A673 (cell line): ENCODE measurements around the gene HNRNPC. TPM values are rescaled to one million over a fixed set of nuclear protein-coding genes. Genes with fewer than 3 reads are reported as not detected.
"Not testable (repeated sequence)": the region's sequence is repeated elsewhere in the genome, so short reads cannot be mapped to it uniquely, and the experiment has no call there.

Experiments
- BruUV-seq: library from RNA; stranded (reverse); fragments of 400-500 nt; replicated peaks from 2 replicates; lab custom pipeline; 2021; lab: Mats Ljungman, UMichigan
- CTCF ChIA-PET: fragments of 300-600 bp; sonication (Branson Sonifier 250); formaldehyde crosslinking; loops from one replicate; lab custom pipeline; 2022; ENCODE audit warnings: antibody characterized with exemption; lab: Charles Lee
- POLR2A ChIA-PET: fragments of 300-600 bp; sonication (Branson Sonifier 250); formaldehyde crosslinking; loops from one replicate; lab custom pipeline; 2022; ENCODE audit warnings: antibody characterized with exemption; ENCODE audit not compliant: low non-redundant PET; lab: Charles Lee
- DNase-seq: peaks from one replicate; pipeline ENCODE4 v3.0.0-alpha.2; 2015; ENCODE audit warnings: low spot score
- H3K27ac ChIP-seq: fragments of 200-600 bp; sonication (generic); 2 replicates; pipeline ENCODE4 v1.5.1; 2016; ENCODE audit warnings: mixed run types, low read depth, mild to moderate bottlenecking, mixed read lengths, antibody characterized with exemption, low read length; ENCODE audit not compliant: poor library complexity, severe bottlenecking
- H3K27me3 ChIP-seq: fragments of 200-600 bp; sonication (generic); replicated peaks from 2 replicates; pipeline ENCODE4 v1.6.1; 2017; ENCODE audit warnings: mixed run types, low read depth, mild to moderate bottlenecking, mixed read lengths, antibody characterized with exemption, low read length; ENCODE audit not compliant: insufficient read depth, poor library complexity
- H3K36me3 ChIP-seq: fragments of 200-600 bp; sonication (generic); 2 replicates; pipeline ENCODE4 v1.6.1; 2016; ENCODE audit warnings: mixed run types, mild to moderate bottlenecking, mixed read lengths, antibody characterized with exemption, low read length; ENCODE audit not compliant: insufficient read depth, poor library complexity, severe bottlenecking
- H3K4me1 ChIP-seq: fragments of 200-600 bp; sonication (generic); 2 replicates; pipeline ENCODE4 v1.6.1; 2017; ENCODE audit warnings: mixed run types, mild to moderate bottlenecking, mixed read lengths, antibody characterized with exemption, low read length; ENCODE audit not compliant: insufficient read depth, poor library complexity, severe bottlenecking
- H3K4me3 ChIP-seq: fragments of 200-600 bp; sonication (generic); 2 replicates; pipeline ENCODE4 v1.5.1; 2016; ENCODE audit warnings: low read depth, mixed run types, mild to moderate bottlenecking, mixed read lengths, low read length; ENCODE audit not compliant: poor library complexity, severe bottlenecking
- H3K9me3 ChIP-seq: fragments of 200-600 bp; sonication (generic); 2 replicates; pipeline ENCODE4 v1.6.1; 2016; ENCODE audit warnings: mixed run types, low read depth, mild to moderate bottlenecking, mixed read lengths, antibody characterized with exemption, low read length; ENCODE audit not compliant: poor library complexity, severe bottlenecking
- CTCF ChIP-seq: fragments of 300-800, 200-600 bp; sonication (generic); conservative IDR thresholded peaks from 2 replicates; pipeline ENCODE4 v1.5.1; 2017; ENCODE audit warnings: low read depth, mild to moderate bottlenecking, antibody characterized with exemption, low read length, moderate library complexity, mixed read lengths
- EZH2 ChIP-seq: fragments of 200-600 bp; sonication (generic); IDR thresholded peaks from 2 replicates; pipeline ENCODE4 v1.6.1; 2017; ENCODE audit warnings: borderline replicate concordance, low read depth, mild to moderate bottlenecking, mixed read lengths, antibody characterized with exemption, low read length; ENCODE audit not compliant: poor library complexity, severe bottlenecking
- intact Hi-C: fragments of 100-400 bp; cut with micrococcal nuclease; formaldehyde crosslinking; loops from one replicate; pipeline ENCODE4 v1.10.0; 2022; ENCODE audit not compliant: unreplicated experiment
- total RNA-seq: library from RNA; stranded (reverse); gene quantifications from 2 replicates; pipeline ENCODE4 v1.2.3, GENCODE V29; 2021

Gene HNRNPC
- total RNA-seq, 1 experiment from 2014 or later = 949 TPM

GRCh38 chr14:21279783-21280182, 10.5 kb upstream of the HNRNPC start, which contains the start of gene RPGRIP1:
TSS of gene RPGRIP1 (plus strand) at chr14:21280083. CDS start at chr14:21287977, 7,894 bp downstream.
- Histone ChIP-seq H3K4me3 (no peak within 1 kb of the TSS), H3K36me3 (no peaks in the 10 kb centered on the region), H3K27me3 (no peaks in the 10 kb centered on the region), H3K4me1 (peaks cover 10% of the 10 kb centered on the region), H3K9me3 (no peaks in the 10 kb centered on the region), H3K27ac (no peak within 1 kb of the TSS)
- no peak for DNase-seq
- ChIA-PET CTCF (no interaction called here), POLR2A (no interaction called here)
- no TSS peak for BruUV-seq
- no peak for TF ChIP-seq EZH2
- no peak for TF ChIP-seq CTCF
- intact Hi-C loops = no loop called here

GRCh38 chr14:21278632-21279031, 9.4 kb upstream of the HNRNPC start:
- CTCF ChIA-PET = no interaction called here
- DNase-seq = no peak
- no peak overlapping the region for H3K4me3 ChIP-seq

GRCh38 chr14:21275261-21275858, 6.1 kb upstream of the HNRNPC start:
- POLR2A ChIA-PET = no interaction called here
- peak; percentile 64 for DNase-seq
- Histone ChIP-seq H3K9me3 (no peaks in the 10 kb centered on the region), H3K27me3 (no peaks in the 10 kb centered on the region), H3K4me3 (no peak overlapping the region), H3K36me3 (no peaks in the 10 kb centered on the region), H3K4me1 (peaks cover 10% of the 10 kb centered on the region), H3K27ac (peak overlapping the region; percentile 76)
- TF ChIP-seq EZH2 (no peak), CTCF (no peak)
- CTCF ChIA-PET = no interaction called here
- BruUV-seq = no TSS peak
- intact Hi-C loops = no loop called here

More at GRCh38 chr14:21278632-21279031, 9.4 kb upstream of the HNRNPC start:
- no peak overlapping the region for H3K27ac ChIP-seq
- TF ChIP-seq CTCF (no peak), EZH2 (no peak)
- peaks cover 10% of the 10 kb centered on the region for H3K4me1 ChIP-seq
- no TSS peak for BruUV-seq
- intact Hi-C loops = no loop called here
- H3K36me3 ChIP-seq = no peaks in the 10 kb centered on the region
- no peaks in the 10 kb centered on the region for H3K9me3 ChIP-seq
- H3K27me3 ChIP-seq = no peaks in the 10 kb centered on the region
- POLR2A ChIA-PET = interaction anchor here (0.7 kb wide), 1 partner anchor 14 kb away, joined by 3 read pairs; no protein-coding TSS in a partner anchor

- POLR2A ChIA-PET, BruUV-seq, H3K27me3 ChIP-seq, H3K4me3 ChIP-seq, CTCF ChIA-PET, H3K9me3 ChIP-seq, intact Hi-C loops, DNase-seq, H3K27ac ChIP-seq: not testable (repeated sequence)
- Histone ChIP-seq H3K36me3 (peaks cover 11% of the 10 kb centered on the region), H3K4me1 (peaks cover 15% of the 10 kb centered on the region)
Observed at GRCh38 chr14:21272661-21273060, 3.4 kb upstream of the HNRNPC start.
